K562 (cell line): Measurements from ENCODE around the gene MATN1. TPM values are rescaled to one million over a fixed set of nuclear protein-coding genes. Genes with fewer than 3 reads are reported as not detected.

Experiments
- DLX4 ChIP-seq: fragments of 250-450 bp; sonication (Bioruptor Pico); IDR thresholded peaks from 2 replicates; pipeline ENCODE4 v1.6.1; 2021; ENCODE audit warnings: mild to moderate bottlenecking
- FOXP1 ChIP-seq: sonication (generic); formaldehyde crosslinking; IDR thresholded peaks from 2 replicates; pipeline ENCODE4 v1.8.0; 2022; ENCODE audit warnings: mild to moderate bottlenecking, missing genetic modification reagents
- FUS ChIP-seq: fragments of 200-400 bp; formaldehyde crosslinking; optimal IDR thresholded peaks from 2 replicates; pipeline ENCODE3; 2017; ENCODE audit warnings: low read depth, low read length
- GABPB2 ChIP-seq: fragments of 250-450 bp; sonication (Bioruptor Pico); conservative IDR thresholded peaks from 2 replicates; pipeline ENCODE4 v1.5.1; 2021; ENCODE audit warnings: mild to moderate bottlenecking
- GATAD2B ChIP-seq: fragments of 450-650 bp; IDR thresholded peaks from 2 replicates; pipeline ENCODE4 v1.6.1; 2017; ENCODE audit warnings: mild to moderate bottlenecking, borderline replicate concordance
- HDAC3 ChIP-seq: fragments of 450-650 bp; IDR thresholded peaks from 2 replicates; pipeline ENCODE4 v1.6.1; 2018; ENCODE audit warnings: borderline replicate concordance, mild to moderate bottlenecking, moderate library complexity; ENCODE audit not compliant: partially characterized antibody
- HNRNPL ChIP-seq: fragments of 200-400 bp; formaldehyde crosslinking; IDR thresholded peaks from 2 replicates; pipeline ENCODE4 v1.6.1; 2017; ENCODE audit warnings: low read depth, mild to moderate bottlenecking, low read length
- ILF3 ChIP-seq: fragments of 450-650 bp; IDR thresholded peaks from 2 replicates; pipeline ENCODE4 v1.6.1; 2018; ENCODE audit warnings: antibody characterized with exemption, mild to moderate bottlenecking, moderate library complexity, borderline replicate concordance
- KAT2B ChIP-seq: IDR thresholded peaks from one replicate; pipeline ENCODE4 v1.6.1; 2012; ENCODE audit warnings: low read depth, mild to moderate bottlenecking, control low read depth, inconsistent platforms, low read length, moderate library complexity
- L3MBTL2 ChIP-seq: fragments of 450-650 bp; IDR thresholded peaks from 2 replicates; pipeline ENCODE4 v1.6.1; 2016; ENCODE audit warnings: mild to moderate bottlenecking, moderate library complexity
- PTBP1 ChIP-seq: fragments of 200-400 bp; formaldehyde crosslinking; IDR thresholded peaks from 2 replicates; pipeline ENCODE4 v1.6.1; 2017; ENCODE audit warnings: low read depth, low read length
- RBM39 ChIP-seq: fragments of 200-400 bp; formaldehyde crosslinking; optimal IDR thresholded peaks from 2 replicates; pipeline ENCODE3; 2018; ENCODE audit warnings: low read depth, low read length
- SMAD2 ChIP-seq: fragments of 150-350 bp; IDR thresholded peaks from 2 replicates; pipeline ENCODE4 v1.6.1; 2014; ENCODE audit warnings: low read depth, mild to moderate bottlenecking, low read length
- SPI1 ChIP-seq: IDR thresholded peaks from 2 replicates; pipeline ENCODE4 v1.6.1; 2011; ENCODE audit warnings: low read depth, low read length, control low read depth, borderline replicate concordance
- STAG1 ChIP-seq: sonication (generic); formaldehyde crosslinking; IDR thresholded peaks from 2 replicates; pipeline ENCODE4 v1.5.0; 2020; ENCODE audit warnings: missing genetic modification reagents, borderline replicate concordance
- STAT6 ChIP-seq: sonication (generic); formaldehyde crosslinking; IDR thresholded peaks from 2 replicates; pipeline ENCODE4 v1.8.1; 2023; ENCODE audit warnings: mild to moderate bottlenecking, missing genetic modification reagents
- ZFX ChIP-seq: sonication (generic); formaldehyde crosslinking; IDR thresholded peaks from 2 replicates; pipeline ENCODE4 v1.8.0; 2022; ENCODE audit warnings: mild to moderate bottlenecking, missing genetic modification reagents, moderate library complexity
- ZNF253 ChIP-seq: fragments of 250-450 bp; sonication (Bioruptor Pico); conservative IDR thresholded peaks from 2 replicates; pipeline ENCODE4 v1.6.1; 2021; ENCODE audit warnings: mild to moderate bottlenecking
- ZNF277 ChIP-seq: fragments of 250-450 bp; sonication (Bioruptor Pico); IDR thresholded peaks from 2 replicates; pipeline ENCODE4 v1.8.0; 2022; ENCODE audit warnings: inconsistent platforms, mild to moderate bottlenecking, moderate library complexity, borderline replicate concordance
- ZNF354B ChIP-seq: fragments of 250-450 bp; sonication (Bioruptor Pico); IDR thresholded peaks from 2 replicates; pipeline ENCODE4 v1.4.0; 2020
- polyA plus RNA-seq, 8 experiments: library from polyadenylated mRNA; depleted of rRNA in 4 of 8; stranded (reverse) in 5 of 8; unstranded in 3 of 8; fragments of >200 nt; fragmentation: Nextera tagmentation in 2 of 8; fragmentation: Illumina TruSeq in 1 of 8; extraction: Ambion mirVana in 2 of 8; extraction: Trizol in 1 of 8; gene quantifications; 2 replicates each; pipeline versions ENCODE4 v1.2.1 to v1.2.3, GENCODE V29; 2011 to 2014; ENCODE audit warnings: inconsistent platforms in 1 of 8, missing spikeins in 1 of 8
- total RNA-seq, 7 experiments: library from RNA; depleted of rRNA in 6 of 7; stranded (reverse); fragments of >200 nt in 6 of 7; fragmentation: Illumina TruSeq in 2 of 7; extraction: Trizol in 2 of 7; gene quantifications; 2 replicates each; pipeline versions ENCODE4 v1.2.1 to v1.2.3, GENCODE V29; 2011 to 2021; ENCODE audit warnings: low replicate concordance in 1 of 7
- TF ChIP-seq, protein P1 (sequence below): fragments of 450-650 bp; formaldehyde crosslinking; IDR thresholded peaks from 2 replicates; pipeline ENCODE4 v1.4.0; 2020; ENCODE audit warnings: mild to moderate bottlenecking, moderate library complexity
- TF ChIP-seq, protein P2 (sequence below): sonication (generic); formaldehyde crosslinking; IDR thresholded peaks from 2 replicates; pipeline ENCODE4 v1.8.0; 2022; ENCODE audit warnings: missing genetic modification reagents, mild to moderate bottlenecking, borderline replicate concordance

Gene MATN1
- total and polyA plus RNA-seq, 9 of the 15 experiments (the other 6 are each of a cell fraction or from before 2014, with no cell fraction given), result 0.10 to 2.3 (median 1.2) TPM

DNA sequence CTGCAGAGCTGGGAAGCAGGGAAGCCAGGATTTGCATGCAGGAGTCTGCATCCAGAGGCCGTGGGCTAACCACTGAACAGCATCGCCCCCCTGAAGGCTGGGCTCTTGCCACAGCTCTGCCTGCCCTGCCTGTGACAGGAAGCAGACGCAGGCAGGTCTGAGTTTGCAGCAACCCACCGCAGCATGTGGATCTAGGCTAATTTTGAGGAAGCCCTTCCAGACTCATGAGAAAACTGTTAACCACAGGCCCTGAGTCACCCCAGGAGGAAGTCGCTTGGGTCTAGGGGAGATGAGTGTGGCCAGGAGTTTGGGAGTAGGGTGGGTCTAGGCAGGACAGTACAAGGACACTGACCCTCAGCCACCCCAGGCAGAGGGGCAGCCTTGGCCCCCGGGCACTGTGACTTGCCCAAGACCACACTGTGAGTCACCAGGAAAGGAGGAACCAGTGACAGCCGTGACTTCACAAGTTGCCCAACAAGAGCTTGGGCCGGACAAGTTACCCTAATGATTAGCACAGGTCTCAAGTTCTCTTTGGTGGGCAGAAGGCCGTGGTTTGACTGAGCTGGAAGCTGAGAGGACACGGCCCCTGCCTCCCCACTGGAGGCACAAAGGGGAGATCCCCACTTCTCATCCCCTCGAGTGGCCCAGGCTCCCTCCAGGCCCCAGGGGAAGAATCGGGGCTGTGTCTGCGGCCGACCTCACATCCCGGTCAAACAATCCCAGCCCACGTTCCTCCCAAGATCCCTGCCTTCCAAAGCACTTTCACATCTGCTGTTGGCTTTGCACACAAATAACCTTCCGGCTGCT lies 33.4 kb upstream of the MATN1 start (continued):
- TF ChIP-seq, protein P1, sequence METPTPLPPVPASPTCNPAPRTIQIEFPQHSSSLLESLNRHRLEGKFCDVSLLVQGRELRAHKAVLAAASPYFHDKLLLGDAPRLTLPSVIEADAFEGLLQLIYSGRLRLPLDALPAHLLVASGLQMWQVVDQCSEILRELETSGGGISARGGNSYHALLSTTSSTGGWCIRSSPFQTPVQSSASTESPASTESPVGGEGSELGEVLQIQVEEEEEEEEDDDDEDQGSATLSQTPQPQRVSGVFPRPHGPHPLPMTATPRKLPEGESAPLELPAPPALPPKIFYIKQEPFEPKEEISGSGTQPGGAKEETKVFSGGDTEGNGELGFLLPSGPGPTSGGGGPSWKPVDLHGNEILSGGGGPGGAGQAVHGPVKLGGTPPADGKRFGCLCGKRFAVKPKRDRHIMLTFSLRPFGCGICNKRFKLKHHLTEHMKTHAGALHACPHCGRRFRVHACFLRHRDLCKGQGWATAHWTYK (CRISPR knock-in tag), result 0 out of 2 replicates have a peak, but pooled peaks have one; percentile 81
- TF ChIP-seq SPI1, result peak; percentile 99
- no peak for TF ChIP-seq PTBP1
- TF ChIP-seq DLX4 (CRISPR knock-in tag), result no peak
- TF ChIP-seq RBM39, result no peak
- TF ChIP-seq GABPB2 (CRISPR knock-in tag), result no peak
- no peak for TF ChIP-seq ZNF277 (CRISPR knock-in tag)
- TF ChIP-seq ILF3, result no peak
- TF ChIP-seq FUS, result no peak
- TF ChIP-seq ZNF253 (CRISPR knock-in tag), result no peak
- TF ChIP-seq L3MBTL2, result peak; percentile 92
- TF ChIP-seq KAT2B, result no peak
- 0 out of 2 replicates have a peak, but pooled peaks have one; percentile 9 for TF ChIP-seq FOXP1 (CRISPR knock-in tag)
- TF ChIP-seq, protein P2, sequence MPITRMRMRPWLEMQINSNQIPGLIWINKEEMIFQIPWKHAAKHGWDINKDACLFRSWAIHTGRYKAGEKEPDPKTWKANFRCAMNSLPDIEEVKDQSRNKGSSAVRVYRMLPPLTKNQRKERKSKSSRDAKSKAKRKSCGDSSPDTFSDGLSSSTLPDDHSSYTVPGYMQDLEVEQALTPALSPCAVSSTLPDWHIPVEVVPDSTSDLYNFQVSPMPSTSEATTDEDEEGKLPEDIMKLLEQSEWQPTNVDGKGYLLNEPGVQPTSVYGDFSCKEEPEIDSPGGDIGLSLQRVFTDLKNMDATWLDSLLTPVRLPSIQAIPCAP (CRISPR knock-in tag), result peak; percentile 21; the same call in 1 of the 2 replicates
- TF ChIP-seq GATAD2B, result no peak
- TF ChIP-seq HDAC3, result no peak
- TF ChIP-seq HNRNPL, result no peak
- no peak for TF ChIP-seq STAT6 (CRISPR knock-in tag)
- TF ChIP-seq SMAD2, result no peak
- TF ChIP-seq ZFX, result peak; percentile 86
- no peak for TF ChIP-seq STAG1 (CRISPR knock-in tag)
- TF ChIP-seq ZNF354B (CRISPR knock-in tag), result no peak
